ENCODE measurements around the gene HEXD.

DNA sequence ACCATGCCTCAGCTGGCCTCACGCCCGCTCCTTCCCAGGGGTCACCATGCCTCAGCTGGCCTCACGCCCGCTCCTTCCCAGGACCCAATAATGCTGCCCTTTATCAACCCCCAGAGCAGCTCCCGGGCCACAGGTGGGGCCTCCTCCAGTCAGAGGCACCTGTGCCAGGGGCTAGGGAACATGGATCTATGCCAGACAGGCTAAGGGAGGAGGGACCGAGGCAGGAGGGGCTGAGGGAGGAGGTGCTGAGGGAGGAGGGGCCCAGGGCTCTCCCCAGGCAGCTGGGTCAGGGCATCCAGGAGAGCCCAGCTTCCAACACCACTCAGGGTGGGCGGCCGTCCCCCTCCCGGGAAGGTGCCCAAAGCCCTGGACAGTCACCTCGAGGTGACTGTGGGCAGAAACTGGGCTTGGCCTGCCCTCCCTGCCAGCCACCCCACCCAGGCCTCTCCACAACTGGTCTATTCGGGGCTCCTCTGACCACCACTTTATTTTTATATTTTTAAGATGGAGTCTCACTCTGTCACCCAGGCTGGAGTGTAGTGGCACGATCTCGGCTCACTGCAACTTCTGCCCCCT is 27.2 kb upstream of the HEXD start:
- TF ChIP-seq EZH2 (IDR thresholded peaks at IDR 0.05; ENCODE audit: low read depth, low read length, severe bottlenecking) (no peak), JUN (IDR thresholded peaks at IDR 0.05; ENCODE audit: low read depth, low read length) (no peak), POLR2AphosphoS5 (IDR thresholded peaks at IDR 0.05; ENCODE audit: low read depth, low read length) (no peak), CBX5 (IDR thresholded peaks at IDR 0.05; ENCODE audit: low read depth, low read length) (no peak), KDM5A (IDR thresholded peaks at IDR 0.05; ENCODE audit: low read length) (no peak), CREB1 (IDR thresholded peaks at IDR 0.05) (no peak), FOSL1 (IDR thresholded peaks at IDR 0.05; ENCODE audit: insufficient read depth, low read depth, low read length) (no peak), NRF1 (IDR thresholded peaks at IDR 0.05; ENCODE audit: low read depth, low read length) (no peak), POLR2A (IDR thresholded peaks at IDR 0.05; ENCODE audit: control extremely low read depth in 1 of 2, low read depth in 2 of 2, low read length in 2 of 2) (no peak)
- TF ChIP-seq, protein P1, sequence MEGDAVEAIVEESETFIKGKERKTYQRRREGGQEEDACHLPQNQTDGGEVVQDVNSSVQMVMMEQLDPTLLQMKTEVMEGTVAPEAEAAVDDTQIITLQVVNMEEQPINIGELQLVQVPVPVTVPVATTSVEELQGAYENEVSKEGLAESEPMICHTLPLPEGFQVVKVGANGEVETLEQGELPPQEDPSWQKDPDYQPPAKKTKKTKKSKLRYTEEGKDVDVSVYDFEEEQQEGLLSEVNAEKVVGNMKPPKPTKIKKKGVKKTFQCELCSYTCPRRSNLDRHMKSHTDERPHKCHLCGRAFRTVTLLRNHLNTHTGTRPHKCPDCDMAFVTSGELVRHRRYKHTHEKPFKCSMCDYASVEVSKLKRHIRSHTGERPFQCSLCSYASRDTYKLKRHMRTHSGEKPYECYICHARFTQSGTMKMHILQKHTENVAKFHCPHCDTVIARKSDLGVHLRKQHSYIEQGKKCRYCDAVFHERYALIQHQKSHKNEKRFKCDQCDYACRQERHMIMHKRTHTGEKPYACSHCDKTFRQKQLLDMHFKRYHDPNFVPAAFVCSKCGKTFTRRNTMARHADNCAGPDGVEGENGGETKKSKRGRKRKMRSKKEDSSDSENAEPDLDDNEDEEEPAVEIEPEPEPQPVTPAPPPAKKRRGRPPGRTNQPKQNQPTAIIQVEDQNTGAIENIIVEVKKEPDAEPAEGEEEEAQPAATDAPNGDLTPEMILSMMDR (IDR thresholded peaks at IDR 0.05; ENCODE audit: control extremely low read depth in 1 of 3, insufficient read depth in 1 of 3, low read depth in 1 of 3, low read length in 3 of 3) = no peak
